Neutrophil (primary cell): ENCODE measurements around the gene TREM1.
"Not testable (repeated sequence)": the region's sequence is repeated elsewhere in the genome, so short reads cannot be mapped to it uniquely, and the experiment has no call there.

Source experiments
- H3K27ac ChIP-seq: fragments of 200-600 bp; sonication (generic); 2 replicates; pipeline ENCODE4 v1.5.1; 2016; ENCODE audit warnings: mild to moderate bottlenecking, moderate library complexity
- H3K27me3 ChIP-seq: fragments of 200-600 bp; sonication (generic); 2 replicates; pipeline ENCODE4 v1.6.0; 2016; ENCODE audit warnings: mild to moderate bottlenecking
- H3K36me3 ChIP-seq: fragments of 200-600 bp; sonication (generic); 2 replicates; pipeline ENCODE4 v1.5.1; 2017
- H3K4me1 ChIP-seq, 2 experiments: fragments of 200-600 bp in 1 of 2; sonication (generic) in 1 of 2; 1 replicate in 1 of 2; 2 replicates in 1 of 2; pipeline versions ENCODE4 v1.5.1 to v1.6.1; 2013 to 2016; ENCODE audit warnings: low read depth in 1 of 2, low read length in 1 of 2, mild to moderate bottlenecking in 1 of 2, moderate library complexity in 1 of 2; ENCODE audit not compliant: control insufficient read depth in 1 of 2, insufficient read depth in 1 of 2
- H3K4me3 ChIP-seq, 2 experiments: fragments of 200-600 bp in 1 of 2; sonication (generic) in 1 of 2; 1 replicate in 1 of 2; 2 replicates in 1 of 2; pipeline ENCODE4 v1.5.1; 2013 to 2016; ENCODE audit warnings: low read depth in 1 of 2, low read length in 1 of 2, mild to moderate bottlenecking in 1 of 2, moderate library complexity in 1 of 2
- H3K9me3 ChIP-seq: fragments of 200-600 bp; sonication (generic); 2 replicates; pipeline ENCODE4 v1.5.1; 2016
- TF ChIP-seq, protein P1 (sequence below): fragments of 200-600 bp; sonication (generic); IDR thresholded peaks from 2 replicates; pipeline ENCODE4 v1.5.1; 2016; ENCODE audit warnings: antibody characterized with exemption

Gene TREM1

GRCh38 chr6:41306187-41306854, 19.8 kb upstream of the TREM1 start:
- Histone ChIP-seq H3K9me3 (no peaks in the 10 kb centered on the region), H3K36me3 (no peaks in the 10 kb centered on the region), H3K4me3 (no peak overlapping the region), H3K27ac (peak overlapping the region; percentile 19), H3K4me1 (peaks cover 14 to 15% of the 10 kb centered on the region in 2 experiments), H3K27me3 (peaks cover 2% of the 10 kb centered on the region)
- TF ChIP-seq, protein P1, sequence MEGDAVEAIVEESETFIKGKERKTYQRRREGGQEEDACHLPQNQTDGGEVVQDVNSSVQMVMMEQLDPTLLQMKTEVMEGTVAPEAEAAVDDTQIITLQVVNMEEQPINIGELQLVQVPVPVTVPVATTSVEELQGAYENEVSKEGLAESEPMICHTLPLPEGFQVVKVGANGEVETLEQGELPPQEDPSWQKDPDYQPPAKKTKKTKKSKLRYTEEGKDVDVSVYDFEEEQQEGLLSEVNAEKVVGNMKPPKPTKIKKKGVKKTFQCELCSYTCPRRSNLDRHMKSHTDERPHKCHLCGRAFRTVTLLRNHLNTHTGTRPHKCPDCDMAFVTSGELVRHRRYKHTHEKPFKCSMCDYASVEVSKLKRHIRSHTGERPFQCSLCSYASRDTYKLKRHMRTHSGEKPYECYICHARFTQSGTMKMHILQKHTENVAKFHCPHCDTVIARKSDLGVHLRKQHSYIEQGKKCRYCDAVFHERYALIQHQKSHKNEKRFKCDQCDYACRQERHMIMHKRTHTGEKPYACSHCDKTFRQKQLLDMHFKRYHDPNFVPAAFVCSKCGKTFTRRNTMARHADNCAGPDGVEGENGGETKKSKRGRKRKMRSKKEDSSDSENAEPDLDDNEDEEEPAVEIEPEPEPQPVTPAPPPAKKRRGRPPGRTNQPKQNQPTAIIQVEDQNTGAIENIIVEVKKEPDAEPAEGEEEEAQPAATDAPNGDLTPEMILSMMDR: peak; percentile 56

DNA sequence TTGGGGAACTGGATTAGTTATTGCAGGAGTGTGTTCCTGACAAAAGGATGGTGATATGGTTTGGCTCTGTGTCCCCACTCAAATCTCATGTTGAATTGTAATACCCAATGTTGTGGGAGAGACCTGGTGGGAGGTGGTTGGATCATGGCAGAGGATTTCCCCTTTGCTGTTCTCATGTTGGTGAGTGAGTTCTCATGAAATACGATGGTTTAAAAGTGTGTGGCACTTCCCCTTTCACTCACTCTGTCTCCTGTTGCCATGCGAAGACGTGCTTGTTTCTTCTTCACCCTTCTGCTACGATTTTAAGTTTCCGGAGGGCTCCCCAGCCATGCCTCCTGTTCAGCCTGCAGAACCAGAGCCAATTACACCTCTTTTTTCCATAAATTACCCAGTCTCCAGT, 16.2 kb upstream of the TREM1 start:
- Histone ChIP-seq H3K27ac (peak overlapping the region; percentile 79), H3K36me3 (no peaks in the 10 kb centered on the region), H3K4me3 (peak overlapping the region in 1 of 2 experiments; percentile 23), H3K9me3 (no peaks in the 10 kb centered on the region), H3K27me3 (no peaks in the 10 kb centered on the region), H3K4me1 (peaks cover 14 to 15% of the 10 kb centered on the region in 2 experiments)
- TF ChIP-seq, protein P1: no peak

- H3K4me1 ChIP-seq: peaks cover 14 to 15% of the 10 kb centered on the region in 2 experiments
- no peaks in the 10 kb centered on the region for H3K36me3 ChIP-seq
- no peak overlapping the region for H3K27ac ChIP-seq
- H3K9me3 ChIP-seq: no peaks in the 10 kb centered on the region
- TF ChIP-seq, protein P1: no peak
- no peaks in the 10 kb centered on the region for H3K27me3 ChIP-seq
- no peak overlapping the region for H3K4me3 ChIP-seq
Observed at GRCh38 chr6:41298785-41299502, 12.5 kb upstream of the TREM1 start.

GRCh38 chr6:41297248-41297647, 10.8 kb upstream of the TREM1 start:
- not testable (repeated sequence) for H3K36me3 ChIP-seq, H3K4me3 ChIP-seq, H3K9me3 ChIP-seq, H3K27me3 ChIP-seq, H3K27ac ChIP-seq, H3K4me1 ChIP-seq

- TF ChIP-seq, protein P1: no peak
- Histone ChIP-seq H3K27ac (no peak overlapping the region), H3K36me3 (no peaks in the 10 kb centered on the region), H3K27me3 (no peaks in the 10 kb centered on the region), H3K4me3 (no peak overlapping the region), H3K9me3 (no peaks in the 10 kb centered on the region), H3K4me1 (no peaks in the 10 kb centered on the region)
Observed at GRCh38 chr6:41294214-41294872, 7.9 kb upstream of the TREM1 start.

GRCh38 chr6:41291717-41292116, 5.2 kb upstream of the TREM1 start:
- Histone ChIP-seq H3K27me3 (no peaks in the 10 kb centered on the region), H3K27ac (no peak overlapping the region), H3K4me3 (no peak overlapping the region), H3K36me3 (no peaks in the 10 kb centered on the region), H3K4me1 (peaks cover 25 to 26% of the 10 kb centered on the region in 2 experiments), H3K9me3 (no peaks in the 10 kb centered on the region)
- TF ChIP-seq, protein P1: no peak
